ENCODE data around the gene IER5.

IER5 gene

DNA sequence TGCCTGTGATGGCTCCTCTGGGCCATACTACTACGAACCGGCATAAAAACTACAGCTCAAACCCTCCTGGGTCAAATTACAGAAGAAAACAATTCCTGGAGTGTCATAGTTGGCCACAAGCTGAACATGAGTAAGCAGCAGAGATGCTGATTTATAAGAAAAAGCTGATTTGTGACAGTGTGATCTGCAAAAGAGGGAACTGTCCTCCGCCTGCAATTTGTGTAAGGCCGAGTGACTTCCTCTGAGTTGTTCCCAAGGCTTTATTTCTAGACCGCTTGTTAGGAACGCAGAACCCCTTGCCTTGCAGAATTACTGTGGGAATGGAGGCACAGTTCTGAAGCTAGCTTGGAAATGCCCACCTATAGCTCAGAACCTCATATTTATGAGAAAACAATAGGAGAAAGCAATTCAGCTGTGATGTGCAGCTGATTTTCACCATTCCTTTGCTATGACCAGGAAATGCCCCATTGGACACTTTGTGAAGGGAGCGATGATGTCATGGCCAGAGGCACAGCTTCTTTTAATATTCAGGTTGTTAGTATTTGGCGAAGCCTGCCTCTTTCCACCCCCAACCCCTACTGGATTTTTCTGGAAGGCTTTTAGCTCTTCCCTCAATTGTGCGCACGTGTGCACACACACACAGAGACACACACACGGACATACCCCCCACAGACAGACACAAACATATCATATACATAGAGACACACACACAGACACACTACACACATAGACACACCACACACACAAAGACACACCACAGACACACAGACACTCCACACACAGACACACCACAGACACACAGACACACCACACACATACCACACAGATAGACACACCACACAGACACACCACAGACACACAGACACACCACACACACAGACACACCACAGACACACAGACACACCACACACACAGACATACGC, 47.6 kb downstream of the IER5 start:
- DNase-seq = peak; percentile 95

DNA sequence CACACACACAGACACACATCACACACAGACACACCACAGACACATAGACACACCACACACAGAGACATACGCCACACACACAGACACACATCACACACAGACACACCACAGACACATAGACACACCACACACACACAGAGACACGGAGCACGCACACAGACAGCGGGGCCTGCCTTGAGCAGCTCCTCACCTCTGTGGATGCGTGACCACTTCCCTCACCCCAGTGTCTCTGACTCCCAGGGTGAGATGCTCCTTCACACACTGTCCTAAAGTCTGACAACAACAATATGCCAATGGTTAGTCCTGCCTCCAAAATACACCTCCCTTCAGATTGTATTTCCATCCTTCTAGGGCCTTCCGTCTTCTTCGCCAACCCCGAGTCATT, 48.2 kb downstream of the IER5 start:
- no peak for DNase-seq

DNA sequence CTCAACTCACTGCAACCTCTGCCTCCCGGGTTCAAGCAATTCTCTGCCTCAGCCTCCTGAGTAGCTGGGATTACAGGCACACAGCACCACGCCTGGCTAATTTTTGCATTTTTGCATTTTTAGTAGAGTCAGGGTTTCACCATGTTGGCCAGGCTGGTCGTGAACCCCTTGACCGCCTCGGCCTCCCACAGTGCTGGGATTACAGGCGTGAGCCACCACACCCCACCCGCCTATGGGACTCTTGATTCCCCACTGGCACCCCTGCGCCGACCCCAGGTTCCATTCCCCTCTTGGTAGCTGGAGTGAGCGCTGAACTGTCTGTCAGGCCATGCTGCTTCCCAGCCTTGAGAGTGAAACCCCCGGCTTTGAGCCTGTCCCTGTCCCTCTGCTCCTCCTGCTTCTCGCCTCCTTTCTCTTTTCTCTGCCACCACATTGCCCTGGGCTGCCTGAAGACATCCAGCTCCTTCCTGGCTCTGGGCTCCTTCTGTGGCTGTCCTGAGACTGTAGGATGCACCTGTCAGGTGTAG, 48.8 kb downstream of the IER5 start:
- no peak for DNase-seq

DNA sequence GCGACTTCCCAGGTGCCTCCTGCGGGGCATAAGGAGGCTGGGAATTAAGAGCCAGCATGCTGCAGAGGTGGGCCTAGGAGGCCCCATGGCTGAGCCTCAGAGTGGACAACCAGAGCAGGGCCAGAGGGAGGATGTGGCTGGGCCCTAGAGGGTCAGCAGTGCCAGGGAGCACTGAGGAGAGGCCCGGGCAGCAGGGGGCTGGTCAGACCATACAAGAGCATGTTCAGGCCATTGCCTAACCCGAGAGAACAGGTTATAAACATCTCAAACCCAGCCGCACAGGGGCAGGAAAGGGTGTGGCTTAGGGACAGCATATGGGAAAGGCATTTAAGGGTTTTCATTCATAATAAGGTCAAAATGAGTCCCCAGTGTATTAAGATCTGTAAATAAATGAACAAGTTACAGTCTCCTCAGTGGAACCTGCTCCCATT, 51.1 kb downstream of the IER5 start:
- DNase-seq = peak; percentile 79

DNA sequence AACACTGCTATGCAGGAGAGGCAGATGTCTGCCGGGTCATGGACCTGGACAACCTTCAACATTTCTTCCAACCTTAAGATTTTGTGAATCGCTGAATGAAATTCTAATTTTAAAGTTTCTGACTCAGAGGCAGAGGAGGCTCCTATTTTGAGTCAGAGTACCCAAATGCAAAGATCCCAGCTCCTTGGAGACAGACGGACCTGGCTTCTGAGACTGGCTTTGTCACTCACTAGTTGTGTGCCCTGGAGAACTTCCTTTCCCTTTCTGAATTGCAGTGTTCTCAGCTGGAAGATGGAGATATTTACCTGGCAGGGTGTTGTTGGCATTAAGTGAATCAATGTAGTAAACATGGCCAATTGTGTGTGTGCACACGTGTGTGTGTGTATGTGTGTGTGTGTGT, 51.9 kb downstream of the IER5 start:
- peak; percentile 50 for DNase-seq

DNA sequence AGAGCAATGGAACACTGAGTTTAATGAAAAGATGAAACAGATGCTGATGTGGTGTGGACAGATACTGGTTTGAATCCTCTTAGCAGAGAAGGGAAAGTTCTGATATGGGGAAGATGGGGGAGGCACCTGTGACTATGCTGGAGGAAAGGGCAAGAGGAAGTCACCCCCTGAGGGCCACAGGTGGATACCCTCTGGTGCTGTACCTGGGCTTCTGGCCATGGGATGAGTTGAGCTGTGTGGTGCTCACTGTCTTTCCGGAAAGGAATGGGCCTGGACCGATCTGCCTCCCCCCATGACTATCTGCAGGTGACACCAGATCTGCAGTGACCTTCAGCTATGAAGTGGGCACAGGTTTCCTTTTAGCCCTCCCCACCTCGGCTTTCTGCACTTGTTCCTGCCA, 52.4 kb downstream of the IER5 start:
- no peak for DNase-seq

DNA sequence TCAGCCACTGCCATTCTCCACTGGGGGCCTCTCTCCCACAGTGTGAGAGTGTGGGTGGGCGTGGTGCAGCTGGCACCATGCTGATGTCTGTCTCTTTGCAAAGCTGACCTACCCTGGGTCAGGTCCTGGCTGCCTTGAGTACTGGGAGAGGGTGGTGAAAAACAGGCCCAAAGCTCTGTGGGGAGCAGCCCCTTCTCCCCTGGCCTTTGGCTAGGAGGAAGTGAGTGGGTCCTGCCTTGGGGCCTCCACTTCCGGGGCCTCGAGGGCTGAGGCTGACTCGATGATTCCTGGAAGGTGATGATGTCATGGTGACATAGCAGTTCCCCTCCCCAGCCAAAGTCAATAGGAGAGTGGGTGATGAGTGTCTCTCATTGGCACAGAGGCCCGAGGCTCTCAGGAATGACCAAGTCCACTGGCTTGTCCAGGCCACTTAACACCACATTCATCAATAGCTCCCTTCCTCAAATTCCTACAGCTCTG, 53.0 kb downstream of the IER5 start:
- peak; percentile 89 for DNase-seq
